Hematopoietic multipotent progenitor cell (in vitro differentiated cells): ENCODE data around the gene LRRC73. TPM values are rescaled to one million over a fixed set of nuclear protein-coding genes. Genes with fewer than 3 reads are reported as not detected.
"Not testable (repeated sequence)": the region's sequence is repeated elsewhere in the genome, so short reads cannot be mapped to it uniquely, and the experiment has no call there.

Experiments
- DNase-seq, 3 donors: peaks; one replicate each; pipeline ENCODE4 v3.0.0-alpha.2; 2011 to 2015; ENCODE audit warnings: low read depth in 2 of 3, low spot score in 2 of 3
- small RNA-seq: library from RNA; depleted of rRNA; stranded (forward); fragments of <200 nt; gene quantifications from one replicate; pipeline ENCODE3, GENCODE V24; 2012
- total RNA-seq: library from RNA; depleted of rRNA; stranded (reverse); fragments of >200 nt; gene quantifications from one replicate; pipeline ENCODE4 v1.2.3, GENCODE V29; 2012

Gene LRRC73
- total RNA-seq, 1 donor = 0.27 TPM

- not testable (repeated sequence) for DNase-seq
These were observed 42.9 kb downstream of the LRRC73 start for GRCh38 chr6:43467265-43467664.

GRCh38 chr6:43465948-43466347 lies 44.2 kb downstream of the LRRC73 start:
- no peak for DNase-seq

- no peak for DNase-seq
These were observed 45.8 kb downstream of the LRRC73 start for GRCh38 chr6:43464337-43464736.

- no peak for DNase-seq
These were observed 48.2 kb downstream of the LRRC73 start for GRCh38 chr6:43461936-43462335.

- DNase-seq = no peak
These were observed 50.1 kb downstream of the LRRC73 start for GRCh38 chr6:43460032-43460431.

GRCh38 chr6:43459535-43459934 lies 50.6 kb downstream of the LRRC73 start:
- no peak for DNase-seq

- not testable (repeated sequence) for DNase-seq
These were observed 52.0 kb downstream of the LRRC73 start for GRCh38 chr6:43458154-43458553.

- DNase-seq = no peak
These were observed 52.5 kb downstream of the LRRC73 start for GRCh38 chr6:43457643-43458042.

Small RNA genes lying within 50 kb of the gene (small RNA-seq; reads per million reads assigned to genes)
- gene RF00426 (not detected), gene RNU6-1113P (not detected)

Other genes starting within 250 kb of the LRRC73 start
- not detected for gene SLC22A7, start 212.1 kb downstream of the LRRC73 start, total RNA-seq
- 0.27 TPM for gene CRIP3, start 201.5 kb downstream of the LRRC73 start, total RNA-seq
- gene ZNF318, start 140.7 kb downstream of the LRRC73 start, total RNA-seq = 6.7 TPM
- gene ABCC10, start 82.8 kb downstream of the LRRC73 start, total RNA-seq = 25.9 TPM
- 0.27 TPM for gene DLK2, start 54.8 kb downstream of the LRRC73 start, total RNA-seq
- gene TJAP1, start 32.8 kb downstream of the LRRC73 start, total RNA-seq = 29.9 TPM
- 158 TPM for gene YIPF3, start 6.6 kb upstream of the LRRC73 start, total RNA-seq
- gene POLR1C, start 6.7 kb upstream of the LRRC73 start, total RNA-seq = 17.5 TPM
- 24.2 TPM for gene XPO5, start 65.7 kb upstream of the LRRC73 start, total RNA-seq
- 8.3 TPM for gene POLH, start 65.8 kb upstream of the LRRC73 start, total RNA-seq
- 64.1 TPM for gene GTPBP2, start 118.9 kb upstream of the LRRC73 start, total RNA-seq
- gene MAD2L1BP, start 125.5 kb upstream of the LRRC73 start, total RNA-seq = 33.1 TPM
- gene RSPH9, start 134.7 kb upstream of the LRRC73 start, total RNA-seq = 0.27 TPM
- 60.9 TPM for gene MRPS18A, start 177.4 kb upstream of the LRRC73 start, total RNA-seq